A673 (cell line): Measurements from ENCODE around the gene DEFB112.

Experiments used
- CTCF ChIP-seq: fragments of 300-800, 200-600 bp; sonication (generic); conservative IDR thresholded peaks from 2 replicates; pipeline ENCODE4 v1.5.1; 2017; ENCODE audit warnings: low read depth, mild to moderate bottlenecking, antibody characterized with exemption, low read length, moderate library complexity, mixed read lengths
- EZH2 ChIP-seq: fragments of 200-600 bp; sonication (generic); IDR thresholded peaks from 2 replicates; pipeline ENCODE4 v1.6.1; 2017; ENCODE audit warnings: borderline replicate concordance, low read depth, mild to moderate bottlenecking, mixed read lengths, antibody characterized with exemption, low read length; ENCODE audit not compliant: poor library complexity, severe bottlenecking

DNA sequence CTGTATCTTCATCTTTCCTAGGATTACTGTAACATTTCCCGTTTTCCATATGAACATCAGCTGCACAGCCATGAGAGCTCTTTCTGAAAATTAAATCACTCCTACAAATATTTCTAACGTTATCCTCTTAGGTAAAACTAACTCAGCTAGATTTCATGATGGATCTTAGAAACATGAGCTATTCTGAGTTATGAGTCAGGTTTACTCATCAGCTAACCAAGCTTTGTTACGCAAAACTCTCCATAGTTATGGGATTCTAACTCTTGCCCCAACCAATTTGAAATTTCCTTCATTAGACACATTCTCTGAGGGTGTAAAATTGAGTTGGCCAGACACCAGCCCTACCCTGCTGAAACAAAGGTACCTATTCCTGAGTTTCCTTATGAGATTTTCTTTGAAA, 41.9 kb downstream of the DEFB112 start:
- TF ChIP-seq EZH2 (no peak), CTCF (no peak)
